OCI-M2 (cell line): ENCODE data around the gene ZG16.
"Not testable (repeated sequence)": the region's sequence is repeated elsewhere in the genome, so short reads cannot be mapped to it uniquely, and the experiment has no call there.

Experiments
- DNase-seq: peaks from one replicate; lab custom pipeline; 2025; ENCODE audit not compliant: unreplicated experiment; lab: John Stamatoyannopoulos, UW

Gene ZG16

GRCh38 chr16:29783094-29783953 is 5.3 kb downstream of the ZG16 start:
- not testable (repeated sequence) for DNase-seq

- no peak for DNase-seq
Measured at GRCh38 chr16:29784157-29784556, 6.1 kb downstream of the ZG16 start.

DNA sequence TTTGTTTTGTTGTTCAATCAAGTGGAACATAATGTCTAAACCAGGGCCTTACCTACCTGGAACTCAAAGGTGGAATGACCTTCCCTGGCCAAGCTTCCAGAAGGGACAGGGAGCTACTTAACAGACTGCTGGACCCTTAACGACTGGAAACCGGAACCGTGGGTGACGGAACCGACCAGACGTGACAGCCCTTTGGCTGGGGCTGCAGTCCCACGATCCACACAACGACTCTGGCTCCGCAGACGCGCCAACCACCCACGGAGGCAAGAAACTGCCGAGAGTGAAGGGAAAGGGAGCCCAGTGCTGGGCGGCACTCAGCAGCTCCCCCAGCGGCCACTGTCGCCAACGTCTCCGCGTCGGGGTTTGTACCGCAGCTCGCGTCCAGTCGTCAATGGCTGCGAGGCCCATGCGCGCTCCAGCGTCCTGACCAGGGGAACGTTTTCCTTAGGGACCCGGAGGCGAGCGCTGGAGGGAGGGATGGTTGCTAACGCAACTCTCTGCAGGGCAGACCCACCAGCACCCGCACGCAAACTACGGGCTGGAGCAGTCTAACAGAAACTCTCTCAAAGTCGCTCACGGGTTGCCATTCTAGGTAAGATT is 6.9 kb downstream of the ZG16 start:
- no peak for DNase-seq

GRCh38 chr16:29787155-29787554 is 9.1 kb downstream of the ZG16 start:
- DNase-seq = not testable (repeated sequence)

DNA sequence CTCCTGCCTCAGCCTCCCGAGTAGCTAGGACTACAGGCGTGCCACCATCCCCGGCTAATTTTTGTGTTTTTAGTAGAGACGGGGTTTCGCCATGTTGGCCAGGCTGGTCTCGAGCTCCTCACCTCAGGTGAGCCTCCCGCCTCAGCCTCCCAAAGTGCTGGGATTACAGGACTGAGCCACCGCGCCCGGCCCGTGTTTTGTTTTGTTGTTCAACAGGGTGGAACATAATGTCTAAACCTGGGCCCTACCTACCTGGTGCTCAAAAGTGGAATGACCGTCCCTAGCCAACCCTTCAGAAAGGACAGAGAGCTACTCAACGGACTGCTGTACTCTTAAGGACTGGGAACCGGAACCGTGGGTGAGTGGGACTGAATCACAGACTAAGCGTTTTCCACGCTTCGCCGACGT is 11.7 kb downstream of the ZG16 start:
- DNase-seq = no peak

- DNase-seq = peak; percentile 76
Measured at GRCh38 chr16:29790183-29790948, 12.3 kb downstream of the ZG16 start, which contains the start of gene KIF22. TSS of gene KIF22 (plus strand) at chr16:29790751. CDS start at chr16:29790760, 9 bp downstream.

- no peak for DNase-seq
Measured at GRCh38 chr16:29790949-29791844, 13.1 kb downstream of the ZG16 start.

- DNase-seq = no peak
Measured at GRCh38 chr16:29791845-29792807, 14.1 kb downstream of the ZG16 start.

DNA sequence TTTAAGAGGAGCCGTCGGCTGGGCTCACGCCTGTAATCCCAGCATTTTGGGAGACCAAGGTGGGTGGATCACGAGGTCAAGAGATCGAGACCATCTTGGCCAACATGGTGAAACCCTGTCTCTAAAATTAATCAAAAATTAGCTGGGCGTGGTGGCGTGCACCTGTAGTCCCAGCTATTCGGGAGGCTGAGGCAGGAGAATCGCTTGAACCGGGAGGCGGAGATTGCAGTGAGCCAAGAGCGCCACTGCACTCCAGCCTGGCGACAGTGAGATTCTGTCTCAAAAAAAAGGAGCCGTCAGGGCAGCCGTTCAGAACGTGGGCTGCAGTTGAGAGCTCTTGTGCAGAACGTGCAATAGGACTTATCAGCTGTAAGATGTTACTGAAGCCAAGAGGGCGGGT is 15.1 kb downstream of the ZG16 start:
- not testable (repeated sequence) for DNase-seq

GRCh38 chr16:29794231-29794710 is 16.2 kb downstream of the ZG16 start:
- no peak for DNase-seq

- DNase-seq = no peak
Measured at GRCh38 chr16:29802416-29802935, 24.4 kb downstream of the ZG16 start.

DNA sequence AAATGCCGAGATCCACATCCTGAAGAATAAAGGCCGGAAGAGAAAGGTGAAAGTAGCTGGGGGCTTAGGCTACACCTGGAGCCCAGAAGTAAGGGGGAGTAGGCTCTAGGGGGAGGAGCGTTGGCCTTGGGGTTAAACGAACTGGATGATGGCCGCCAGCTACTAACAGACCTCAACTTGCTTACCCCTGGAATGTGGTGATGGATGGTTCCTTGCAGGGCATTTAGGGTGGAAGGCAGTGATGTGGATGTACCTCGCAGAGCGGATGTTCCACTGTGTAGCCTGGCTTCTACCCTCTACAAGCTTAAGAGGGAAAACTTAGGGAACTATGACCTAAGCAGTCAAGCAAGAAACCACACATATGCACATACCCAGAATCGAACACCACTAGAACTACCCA is 26.0 kb downstream of the ZG16 start:
- no peak for DNase-seq

DNA sequence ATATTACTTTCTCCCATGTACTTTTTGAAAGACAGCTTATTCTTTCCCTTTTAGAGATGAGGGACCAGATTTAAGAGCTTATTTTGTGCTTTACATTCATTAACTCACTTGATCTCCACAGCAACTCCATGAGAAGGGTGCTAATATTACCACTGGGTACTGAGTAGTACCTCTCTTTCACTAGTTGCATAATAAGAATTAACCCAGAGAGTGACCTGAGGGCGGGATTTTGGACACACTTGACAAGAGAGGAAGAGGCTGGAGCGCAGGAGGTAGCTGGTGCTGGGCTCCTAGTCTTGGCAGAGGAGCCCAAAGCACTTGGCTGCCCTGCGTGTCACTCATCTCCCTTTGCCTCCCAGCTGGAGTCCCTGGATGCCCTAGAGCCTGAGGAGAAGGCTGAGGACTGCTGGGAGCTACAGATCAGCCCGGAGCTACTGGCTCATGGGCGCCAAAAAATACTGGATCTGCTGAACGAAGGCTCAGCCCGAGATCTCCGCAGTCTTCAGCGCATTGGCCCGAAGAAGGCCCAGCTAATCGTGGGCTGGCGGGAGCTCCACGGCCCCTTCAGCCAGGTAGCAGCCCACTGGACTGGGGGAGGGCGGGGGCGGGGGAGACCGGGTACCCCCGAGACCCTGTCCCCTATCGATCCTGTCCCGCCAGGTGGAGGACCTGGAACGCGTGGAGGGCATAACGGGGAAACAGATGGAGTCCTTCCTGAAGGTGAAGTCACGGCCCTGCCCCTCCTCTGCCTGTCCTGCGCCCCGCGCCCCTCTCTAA is 26.6 kb downstream of the ZG16 start:
- no peak for DNase-seq

DNA sequence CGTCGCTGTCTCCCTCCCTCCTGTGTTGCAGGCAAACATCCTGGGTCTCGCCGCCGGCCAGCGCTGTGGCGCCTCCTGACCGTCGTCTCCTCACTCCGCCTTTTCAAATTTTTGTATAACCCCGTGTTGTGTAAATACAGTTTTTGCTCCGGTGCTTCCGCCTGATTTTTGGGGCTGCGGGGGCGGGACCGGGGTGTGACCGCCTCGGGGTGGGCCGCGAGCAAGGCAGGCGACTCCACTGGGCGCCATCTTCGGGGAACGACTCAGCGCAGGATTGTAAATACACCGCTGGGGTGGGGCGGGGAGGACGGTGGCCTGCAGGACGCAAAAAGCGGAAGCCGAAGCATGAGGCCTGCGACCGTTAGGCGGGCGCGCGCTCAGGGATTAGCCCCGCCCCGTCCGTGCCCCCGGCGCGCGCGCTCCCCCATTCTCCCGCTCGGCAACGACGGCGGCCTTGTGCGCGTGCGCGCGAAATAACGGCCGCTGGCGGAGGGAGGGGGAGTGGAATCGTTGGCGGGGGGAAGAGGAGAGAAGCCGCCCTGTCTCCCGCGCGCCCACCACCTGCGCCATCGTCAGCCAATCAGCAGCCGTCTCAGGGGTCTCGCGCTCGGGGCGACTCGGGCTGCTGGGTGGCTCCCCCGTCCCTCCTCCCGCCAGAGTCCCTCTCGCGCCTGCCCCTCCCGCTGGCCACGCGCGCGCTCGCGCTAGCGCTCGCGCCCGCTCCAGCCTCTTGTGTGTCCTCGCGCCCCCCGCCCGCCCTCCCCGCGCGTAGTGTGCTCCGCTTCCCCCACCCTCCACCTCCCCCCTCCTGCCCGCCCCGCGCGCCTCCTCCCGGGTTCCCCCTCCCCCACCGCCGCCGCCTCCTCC is 27.4 kb downstream of the ZG16 start:
- no peak for DNase-seq

GRCh38 chr16:29806099-29806579 is 28.1 kb downstream of the ZG16 start, which contains the start of gene MAZ:
TSS of gene MAZ (plus strand) at chr16:29806529. CDS start at chr16:29806702, 173 bp downstream.
- DNase-seq = no peak

- no peak for DNase-seq
Measured at GRCh38 chr16:29806641-29807425, 28.8 kb downstream of the ZG16 start.
